Endothelial cell of umbilical vein (primary cell): ENCODE measurements around the gene SNX9. TPM values are rescaled to one million over a fixed set of nuclear protein-coding genes. Genes with fewer than 3 reads are reported as not detected.

ENCODE experiments used
- BruUV-seq: library from RNA; stranded (reverse); fragments of 400-500 nt; replicated peaks from 2 replicates; lab custom pipeline; 2021; lab: Mats Ljungman, UMichigan
- CTCF ChIA-PET: fragments of 300-600, 350-600 bp; sonication (Branson Sonifier 250); formaldehyde crosslinking; loops from one replicate; lab custom pipeline; 2021; ENCODE audit warnings: antibody characterized with exemption, inconsistent platforms; lab: Charles Lee
- POLR2A ChIA-PET: fragments of 300-600, 350-600 bp; sonication (Branson Sonifier 250); formaldehyde crosslinking; loops from one replicate; lab custom pipeline; 2021; ENCODE audit warnings: antibody characterized with exemption, inconsistent platforms; lab: Charles Lee
- DNase-seq: peaks from one replicate; pipeline ENCODE4 v3.0.0-alpha.2; 2011; ENCODE audit warnings: low read depth, low spot score
- FAIRE-seq: peaks from 2 replicates; lab custom pipeline; 2011; peaks lifted over from hg19 to GRCh38; lab: Jason Lieb, UNC
- H2AFZ ChIP-seq: 2 replicates; pipeline ENCODE4 v1.6.0; 2012; ENCODE audit warnings: low read depth, low read length, control low read depth, inconsistent platforms
- H3K27ac ChIP-seq: 2 replicates; pipeline ENCODE4 v1.5.1; 2011; ENCODE audit warnings: low read depth, mild to moderate bottlenecking, control low read depth, low read length, moderate library complexity; ENCODE audit not compliant: insufficient read depth
- H3K27me3 ChIP-seq, 2 experiments: 2 replicates each; pipeline versions ENCODE4 v1.6.0 to v1.6.1; 2011; ENCODE audit warnings: low read length in 2 of 2, mixed read lengths in 1 of 2; ENCODE audit not compliant: control insufficient read depth in 2 of 2, insufficient read depth in 2 of 2
- H3K36me3 ChIP-seq, 2 experiments: 2 replicates in 1 of 2; 3 replicates in 1 of 2; pipeline ENCODE4 v1.5.1; 2011; ENCODE audit warnings: low read length in 2 of 2, mild to moderate bottlenecking in 1 of 2, moderate library complexity in 1 of 2; ENCODE audit not compliant: control insufficient read depth in 2 of 2, insufficient read depth in 2 of 2; ENCODE audit errors: extremely low read depth in 1 of 2
- H3K4me1 ChIP-seq: 3 replicates; pipeline ENCODE4 v1.5.1; 2011; ENCODE audit warnings: mild to moderate bottlenecking, low read length; ENCODE audit not compliant: control insufficient read depth, insufficient read depth; ENCODE audit errors: extremely low read depth
- H3K4me2 ChIP-seq: 2 replicates; pipeline ENCODE4 v1.6.1; 2011; ENCODE audit warnings: low read length, control low read depth, mixed read lengths; ENCODE audit not compliant: insufficient read depth
- H3K4me3 ChIP-seq, 3 experiments: fragments of 200-600 bp in 1 of 3; sonication (generic), shearing (Covaris generic) in 1 of 3; replicated peaks in 1 of 3; 2 replicates each; pipeline ENCODE4 v1.5.1; 2011 to 2016; ENCODE audit warnings: control low read depth in 3 of 3, low read length in 3 of 3, mild to moderate bottlenecking in 2 of 3, inconsistent platforms in 1 of 3, low read depth in 1 of 3, moderate library complexity in 1 of 3; ENCODE audit not compliant: insufficient read depth in 1 of 3
- H3K79me2 ChIP-seq: 2 replicates; pipeline ENCODE4 v1.6.0; 2012; ENCODE audit warnings: low read length, inconsistent platforms; ENCODE audit not compliant: control insufficient read depth, insufficient read depth
- H3K9ac ChIP-seq: replicated peaks from 2 replicates; pipeline ENCODE3; 2011; ENCODE audit warnings: low read length, control low read depth; ENCODE audit not compliant: insufficient read depth; ENCODE audit errors: extremely low read depth
- H3K9me1 ChIP-seq: replicated peaks from 3 replicates; pipeline ENCODE4 v1.6.0; 2011; ENCODE audit warnings: mild to moderate bottlenecking, low read length; ENCODE audit not compliant: control insufficient read depth, insufficient read depth; ENCODE audit errors: extremely low read depth
- H3K9me3 ChIP-seq: replicated peaks from 2 replicates; pipeline ENCODE4 v1.5.1; 2012; ENCODE audit warnings: low read length, inconsistent platforms; ENCODE audit not compliant: control insufficient read depth, insufficient read depth
- H4K20me1 ChIP-seq: replicated peaks from 2 replicates; pipeline ENCODE3; 2011; ENCODE audit warnings: mild to moderate bottlenecking, low read length; ENCODE audit not compliant: control insufficient read depth, insufficient read depth; ENCODE audit errors: extremely low read depth
- EZH2 ChIP-seq: IDR thresholded peaks from 2 replicates; pipeline ENCODE4 v1.6.1; 2012; ENCODE audit warnings: borderline replicate concordance, low read depth, mild to moderate bottlenecking, moderate library complexity, low read length, inconsistent platforms; ENCODE audit not compliant: severe bottlenecking
- FOS ChIP-seq: IDR thresholded peaks from 2 replicates; pipeline ENCODE4 v1.6.1; 2011; ENCODE audit warnings: mild to moderate bottlenecking, low read length, moderate library complexity, borderline replicate concordance; ENCODE audit not compliant: insufficient read depth
- GATA2 ChIP-seq: IDR thresholded peaks from 2 replicates; pipeline ENCODE4 v1.7.0; 2011; ENCODE audit warnings: low read depth, mild to moderate bottlenecking, moderate library complexity, mixed read lengths, low read length; ENCODE audit not compliant: insufficient read length, insufficient read depth
- JUN ChIP-seq: IDR thresholded peaks from 2 replicates; pipeline ENCODE4 v1.6.1; 2011; ENCODE audit warnings: borderline replicate concordance, low read depth; ENCODE audit not compliant: insufficient read length, insufficient read depth
- MYC ChIP-seq: IDR thresholded peaks from one replicate; pipeline ENCODE4 v1.6.1; 2011; ENCODE audit warnings: mild to moderate bottlenecking, low read depth, low read length
- POLR2A ChIP-seq: IDR thresholded peaks from 2 replicates; pipeline ENCODE4 v1.6.1; 2012; ENCODE audit warnings: low read depth, mild to moderate bottlenecking, control low read depth, low read length
- POLR2AphosphoS5 ChIP-seq: IDR thresholded peaks from 2 replicates; pipeline ENCODE4 v1.6.1; 2012; ENCODE audit warnings: low read depth, mild to moderate bottlenecking, control low read depth, low read length, moderate library complexity; ENCODE audit not compliant: insufficient read depth
- dilution Hi-C: fragments of 300-500 bp; cut with MboI; formaldehyde crosslinking; loops from one replicate; pipeline ENCODE4 v1.15.0; 2019; ENCODE audit warnings: low sequenced_read_pairs; ENCODE audit not compliant: extremely low pct_ligation_motif_present
- intact Hi-C: fragments of 100-400 bp; cut with micrococcal nuclease; formaldehyde crosslinking; loops from one replicate; pipeline ENCODE4 v1.10.0; 2022
- polyA plus RNA-seq, 4 experiments: library from polyadenylated mRNA; depleted of rRNA in 3 of 4; stranded (reverse) in 3 of 4; unstranded in 1 of 4; fragments of >200 nt; gene quantifications; 2 replicates each; pipeline versions ENCODE4 v1.2.1 to v1.2.3, GENCODE V29; 2011 to 2012; ENCODE audit warnings: missing spikeins in 1 of 4
- total RNA-seq: library from RNA; stranded (reverse); gene quantifications from 2 replicates; pipeline ENCODE4 v1.2.3, GENCODE V29; 2021
- TF ChIP-seq, protein P1 (sequence below), 2 donors: IDR thresholded peaks; 1 replicate in 1 of 2; 2 replicates in 1 of 2; pipeline ENCODE4 v1.5.1; 2011; ENCODE audit warnings: low read length in 2 of 2, mild to moderate bottlenecking in 2 of 2, moderate library complexity in 2 of 2, control low read depth in 1 of 2, inconsistent platforms in 1 of 2, low read depth in 1 of 2; ENCODE audit not compliant: insufficient read depth in 1 of 2; ENCODE audit errors: extremely low read depth in 1 of 2
- TF ChIP-seq, protein P2 (sequence below): IDR thresholded peaks from 2 replicates; pipeline ENCODE4 v1.6.1; 2011; ENCODE audit not compliant: insufficient read depth, insufficient read length

Gene SNX9
- total and polyA plus RNA-seq, 2 donors (not counting 3 experiments of a cell fraction or from before 2014, with no cell fraction given), result 27.5 to 54.5 TPM

DNA sequence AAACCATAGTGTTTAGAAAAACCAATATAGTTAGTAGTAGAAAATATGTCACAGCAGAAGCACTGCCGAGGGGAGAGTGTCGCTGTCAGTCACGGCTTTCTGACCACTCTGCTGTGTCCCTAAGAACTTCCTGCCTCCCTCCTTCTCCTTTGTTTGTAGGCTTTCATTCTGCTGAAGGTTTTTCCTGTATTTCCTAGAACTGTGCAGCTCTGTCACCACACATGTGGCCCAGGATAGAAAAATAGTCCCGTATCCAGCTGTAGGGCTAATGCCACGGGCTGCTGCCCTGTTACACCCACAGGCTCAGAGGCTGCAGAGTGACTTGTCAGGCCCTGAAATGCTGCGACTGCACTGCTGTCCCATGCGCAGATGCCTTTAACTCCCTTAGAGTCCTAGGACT is 106.0 kb downstream of the SNX9 start:
- Histone ChIP-seq H3K9ac (no peak overlapping the region), H3K4me2 (no peak overlapping the region), H3K36me3 (peaks cover 23 to 37% of the 10 kb centered on the region in 2 experiments), H4K20me1 (no peaks in the 10 kb centered on the region), H3K4me3 (no peak overlapping the region), H2AFZ (no peak overlapping the region), H3K4me1 (peaks cover 5% of the 10 kb centered on the region), H3K27ac (no peak overlapping the region), H3K79me2 (no peaks in the 10 kb centered on the region), H3K9me1 (no peaks in the 10 kb centered on the region), H3K9me3 (no peaks in the 10 kb centered on the region), H3K27me3 (no peaks in the 10 kb centered on the region)
- no TSS peak for BruUV-seq
- DNase-seq, result peak; percentile 51
- dilution Hi-C loops, result no loop called here
- CTCF ChIA-PET, result no interaction called here
- intact Hi-C loops, result no loop called here
- no peak for FAIRE-seq
- POLR2A ChIA-PET, result no interaction called here
- TF ChIP-seq, protein P1, sequence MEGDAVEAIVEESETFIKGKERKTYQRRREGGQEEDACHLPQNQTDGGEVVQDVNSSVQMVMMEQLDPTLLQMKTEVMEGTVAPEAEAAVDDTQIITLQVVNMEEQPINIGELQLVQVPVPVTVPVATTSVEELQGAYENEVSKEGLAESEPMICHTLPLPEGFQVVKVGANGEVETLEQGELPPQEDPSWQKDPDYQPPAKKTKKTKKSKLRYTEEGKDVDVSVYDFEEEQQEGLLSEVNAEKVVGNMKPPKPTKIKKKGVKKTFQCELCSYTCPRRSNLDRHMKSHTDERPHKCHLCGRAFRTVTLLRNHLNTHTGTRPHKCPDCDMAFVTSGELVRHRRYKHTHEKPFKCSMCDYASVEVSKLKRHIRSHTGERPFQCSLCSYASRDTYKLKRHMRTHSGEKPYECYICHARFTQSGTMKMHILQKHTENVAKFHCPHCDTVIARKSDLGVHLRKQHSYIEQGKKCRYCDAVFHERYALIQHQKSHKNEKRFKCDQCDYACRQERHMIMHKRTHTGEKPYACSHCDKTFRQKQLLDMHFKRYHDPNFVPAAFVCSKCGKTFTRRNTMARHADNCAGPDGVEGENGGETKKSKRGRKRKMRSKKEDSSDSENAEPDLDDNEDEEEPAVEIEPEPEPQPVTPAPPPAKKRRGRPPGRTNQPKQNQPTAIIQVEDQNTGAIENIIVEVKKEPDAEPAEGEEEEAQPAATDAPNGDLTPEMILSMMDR (IDR thresholded peaks at IDR 0.05; ENCODE audit: extremely low read depth in 1 of 2, insufficient read depth in 1 of 2, low read depth in 1 of 2, low read length in 2 of 2), result no peak
- TF ChIP-seq FOS (no peak), POLR2AphosphoS5 (no peak), POLR2A (no peak), GATA2 (no peak), EZH2 (no peak), JUN (no peak), MYC (no peak)
- TF ChIP-seq, protein P2, sequence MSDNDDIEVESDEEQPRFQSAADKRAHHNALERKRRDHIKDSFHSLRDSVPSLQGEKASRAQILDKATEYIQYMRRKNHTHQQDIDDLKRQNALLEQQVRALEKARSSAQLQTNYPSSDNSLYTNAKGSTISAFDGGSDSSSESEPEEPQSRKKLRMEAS, result no peak
